HepG2 (cell line): Measurements from ENCODE around the gene RIPK1. TPM values are rescaled to one million over a fixed set of nuclear protein-coding genes. Genes with fewer than 3 reads are reported as not detected.
A peak's percentile ranks its signal among the peaks of the same experiment; 100 is the strongest.

Experiments used
- ATAC-seq: fragments of 200-7000 bp; cut with Tn5 transposase; 3 replicates; pipeline ENCODE4 v1.9.1; 2020; ENCODE audit warnings: mild to moderate bottlenecking, moderate library complexity
- BruUV-seq: library from RNA; stranded (reverse); fragments of 400-500 nt; replicated peaks from 2 replicates; lab custom pipeline; 2021; lab: Mats Ljungman, UMichigan
- CTCF ChIA-PET: fragments of 300-600 bp; formaldehyde crosslinking; extraction: SDS; loops from one replicate; lab custom pipeline; 2021; ENCODE audit warnings: low total read pairs, inconsistent platforms, low intra/inter-chr PET ratio; lab: Yijun Ruan, JAX
- POLR2A ChIA-PET: fragments of 350-600 bp; sonication (Branson Sonifier 250); formaldehyde crosslinking; loops from one replicate; lab custom pipeline; 2020; ENCODE audit warnings: antibody characterized with exemption, inconsistent platforms; lab: Yijun Ruan, JAX
- DNase-seq: peaks from one replicate; pipeline ENCODE4 v3.0.0-alpha.2; 2015; ENCODE audit warnings: low spot score
- FAIRE-seq: peaks from 3 replicates; lab custom pipeline; 2011; peaks lifted over from hg19 to GRCh38; lab: Jason Lieb, UNC
- H2AFZ ChIP-seq: one replicate; pipeline ENCODE4 v1.6.1; 2011; ENCODE audit warnings: low read length, inconsistent platforms
- H3K27ac ChIP-seq: fragments of 300-600 bp; 3 replicates; pipeline ENCODE4 v1.8.0; 2011; ENCODE audit warnings: mixed run types, mild to moderate bottlenecking, mixed read lengths, low read length, inconsistent platforms; ENCODE audit not compliant: insufficient read depth; ENCODE audit errors: extremely low read length
- H3K27me3 ChIP-seq, 2 experiments: fragments of 200-600 bp in 1 of 2; 2 replicates in 1 of 2; 3 replicates in 1 of 2; pipeline versions ENCODE4 v1.6.0 to v1.8.0; 2011; ENCODE audit warnings: low read length in 2 of 2, mild to moderate bottlenecking in 2 of 2, moderate library complexity in 2 of 2, inconsistent platforms in 1 of 2; ENCODE audit not compliant: insufficient read depth in 2 of 2, control insufficient read depth in 1 of 2
- H3K36me3 ChIP-seq, 2 experiments: fragments of 200-600 bp in 1 of 2; replicated peaks in 1 of 2; 2 replicates in 1 of 2; 3 replicates in 1 of 2; pipeline versions ENCODE4 v1.5.1 to v1.8.0; 2011; ENCODE audit warnings: low read length in 2 of 2, inconsistent platforms in 1 of 2; ENCODE audit not compliant: insufficient read depth in 2 of 2, control insufficient read depth in 1 of 2
- H3K4me1 ChIP-seq: 2 replicates; pipeline ENCODE4 v1.5.1; 2012; ENCODE audit warnings: low read length, inconsistent platforms; ENCODE audit not compliant: insufficient read depth
- H3K4me2 ChIP-seq: 2 replicates; pipeline ENCODE4 v1.6.0; 2011; ENCODE audit warnings: low read depth, low read length, inconsistent platforms
- H3K4me3 ChIP-seq, 3 experiments: fragments of 200-600 bp in 1 of 3; sonication (generic), shearing (Covaris generic) in 1 of 3; replicated peaks in 1 of 3; 2 replicates each; pipeline ENCODE4 v1.5.1; 2011 to 2016; ENCODE audit warnings: low read length in 3 of 3, inconsistent platforms in 2 of 3, low read depth in 2 of 3, mild to moderate bottlenecking in 2 of 3, control low read depth in 1 of 3, mixed read lengths in 1 of 3; ENCODE audit not compliant: insufficient read depth in 1 of 3
- H3K79me2 ChIP-seq: one replicate; pipeline ENCODE4 v1.6.1; 2011; ENCODE audit warnings: low read length, inconsistent platforms; ENCODE audit not compliant: insufficient read depth
- H3K9ac ChIP-seq: 2 replicates; pipeline ENCODE4 v1.6.0; 2011; ENCODE audit warnings: mild to moderate bottlenecking, low read depth, low read length, inconsistent platforms; ENCODE audit not compliant: insufficient read depth
- H3K9me3 ChIP-seq: 2 replicates; pipeline ENCODE4 v1.5.1; 2012; ENCODE audit warnings: mild to moderate bottlenecking, low read length
- H4K20me1 ChIP-seq: 2 replicates; pipeline ENCODE4 v1.6.0; 2011; ENCODE audit warnings: inconsistent platforms, mild to moderate bottlenecking, low read length, moderate library complexity; ENCODE audit not compliant: insufficient read depth
- PAF1 ChIP-seq: IDR thresholded peaks from 2 replicates; pipeline ENCODE4 v1.6.1; 2016; ENCODE audit warnings: missing genetic modification reagents, missing compliant biosample characterization
- PHB2 ChIP-seq: fragments of 450-650 bp; IDR thresholded peaks from 2 replicates; pipeline ENCODE4 v1.6.1; 2018; ENCODE audit not compliant: partially characterized antibody
- POLR2A ChIP-seq, 2 experiments: IDR thresholded peaks; 2 replicates each; pipeline ENCODE4 v1.6.1; 2011; ENCODE audit warnings: low read depth in 2 of 2, low read length in 2 of 2, mild to moderate bottlenecking in 1 of 2, moderate library complexity in 1 of 2; ENCODE audit not compliant: insufficient read depth in 1 of 2
- SKI ChIP-seq: fragments of 450-650 bp; IDR thresholded peaks from one replicate; pipeline ENCODE4 v1.6.1; 2018; ENCODE audit warnings: mild to moderate bottlenecking; ENCODE audit not compliant: partially characterized antibody
- SP1 ChIP-seq, 2 experiments: fragments of 450-650 bp in 1 of 2; sonication (generic) in 1 of 2; formaldehyde crosslinking in 1 of 2; IDR thresholded peaks; 2 replicates each; pipeline versions ENCODE4 v1.4.0 to v1.6.1; 2016 to 2020; ENCODE audit warnings: missing genetic modification reagents in 1 of 2
- ZMYM3 ChIP-seq: sonication (generic); formaldehyde crosslinking; IDR thresholded peaks from 2 replicates; pipeline ENCODE4 v1.5.1; 2020; ENCODE audit warnings: mild to moderate bottlenecking, missing genetic modification reagents
- ZNF224 ChIP-seq: sonication (generic); formaldehyde crosslinking; IDR thresholded peaks from 2 replicates; pipeline ENCODE4 v1.5.0; 2020; ENCODE audit warnings: mild to moderate bottlenecking, missing genetic modification reagents
- ZNF260 ChIP-seq: sonication (generic); formaldehyde crosslinking; IDR thresholded peaks from 2 replicates; pipeline ENCODE4 v1.4.0; 2020; ENCODE audit warnings: missing genetic modification reagents, low read depth, mild to moderate bottlenecking, borderline replicate concordance
- ZNF280B ChIP-seq: sonication (generic); formaldehyde crosslinking; IDR thresholded peaks from 2 replicates; pipeline ENCODE4 v1.5.0; 2020; ENCODE audit warnings: missing genetic modification reagents, mild to moderate bottlenecking, borderline replicate concordance
- ZNF282 ChIP-seq: fragments of 450-650 bp; IDR thresholded peaks from 2 replicates; pipeline ENCODE4 v1.6.1; 2018; ENCODE audit not compliant: partially characterized antibody
- ZNF484 ChIP-seq: sonication (generic); formaldehyde crosslinking; IDR thresholded peaks from 2 replicates; pipeline ENCODE4 v1.5.1; 2020; ENCODE audit warnings: mild to moderate bottlenecking, low read depth, missing genetic modification reagents, borderline replicate concordance
- ZNF629 ChIP-seq: sonication (generic); formaldehyde crosslinking; conservative IDR thresholded peaks from 2 replicates; pipeline ENCODE4 v1.5.0; 2020; ENCODE audit warnings: missing genetic modification reagents
- WGBS: methylation state at CpG from one replicate; pipeline ENCODE4 v1.1.6; 2017; ENCODE audit warnings: low lambda C conversion rate; 5-methylcytosine and 5-hydroxymethylcytosine counted together
- in situ Hi-C: cut with HindIII; loops from 2 replicates; pipeline ENCODE4 v1.10.0; 2017; ENCODE audit warnings: low pct_unique_long_range_greater_than_20kb; ENCODE audit not compliant: extremely low pct_ligation_motif_present
- intact Hi-C: fragments of 100-400 bp; cut with micrococcal nuclease; formaldehyde crosslinking; loops from one replicate; pipeline ENCODE4 v1.10.0; 2022; ENCODE audit not compliant: unreplicated experiment
- polyA plus RNA-seq, 8 experiments: library from polyadenylated mRNA; depleted of rRNA in 3 of 8; stranded (reverse) in 7 of 8; unstranded in 1 of 8; fragments of >200 nt; fragmentation: Illumina TruSeq in 4 of 8; extraction: Trizol in 4 of 8; gene quantifications; 2 replicates each; pipeline versions ENCODE4 v1.2.1 to v1.2.3, GENCODE V29; 2011 to 2016; ENCODE audit warnings: low read depth in 4 of 8, missing spikeins in 1 of 8, mixed read lengths in 1 of 8; ENCODE audit not compliant: insufficient read depth in 1 of 8
- total RNA-seq, 5 experiments: library from RNA; depleted of rRNA; stranded (reverse); fragments of >200 nt; fragmentation: Illumina TruSeq; extraction: Trizol; gene quantifications; 2 replicates each; pipeline ENCODE4 v1.2.3, GENCODE V29; 2016; ENCODE audit warnings: low read depth in 1 of 5
- TF ChIP-seq, protein P1 (sequence below): sonication (generic); formaldehyde crosslinking; IDR thresholded peaks from 2 replicates; pipeline ENCODE4 v1.8.0; 2022; ENCODE audit warnings: low read depth, missing genetic modification reagents

The RIPK1 gene
- total and polyA plus RNA-seq, 2 of the 13 experiments (the other 11 are each of a cell fraction or from before 2014, with no cell fraction given): 9.0 to 10.3 TPM

DNA sequence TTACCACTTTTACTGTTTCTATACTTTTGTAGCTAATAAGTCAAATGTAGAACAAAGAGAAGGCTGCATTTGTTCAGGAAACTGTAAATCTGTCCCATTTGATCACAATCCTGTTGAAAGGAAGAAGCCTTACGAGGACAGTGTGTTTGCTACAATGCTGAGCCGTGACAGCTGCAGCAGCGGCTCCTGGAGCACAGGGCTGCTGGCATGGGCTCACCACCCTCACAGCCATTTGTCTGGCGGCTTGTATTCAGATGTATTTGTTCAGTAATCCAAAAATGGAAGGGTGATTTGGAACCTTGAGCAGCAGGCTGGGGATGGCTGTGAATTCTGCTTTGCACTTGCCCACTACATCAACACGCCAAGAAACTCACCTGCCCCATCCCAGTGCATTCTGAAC is 83.4 kb downstream of the RIPK1 start:
- Histone ChIP-seq H3K27ac (no peak overlapping the region), H2AFZ (no peak overlapping the region), H3K79me2 (peaks cover under 1% of the 10 kb centered on the region), H3K27me3 (no peaks in the 10 kb centered on the region), H3K4me3 (no peak overlapping the region), H4K20me1 (no peaks in the 10 kb centered on the region), H3K9ac (no peak overlapping the region), H3K9me3 (no peaks in the 10 kb centered on the region), H3K4me2 (no peak overlapping the region), H3K36me3 (peaks cover 10 to 46% of the 10 kb centered on the region in 2 experiments), H3K4me1 (peaks cover 9% of the 10 kb centered on the region; the same call in 1 of the 2 replicates)
- BruUV-seq: no TSS peak
- TF ChIP-seq ZNF224 (no peak), ZNF484 (CRISPR knock-in tag) (no peak), SKI (no peak), ZMYM3 (CRISPR knock-in tag) (no peak), ZNF280B (CRISPR knock-in tag) (no peak), ZNF282 (no peak), SP1 (IDR thresholded peaks at IDR 0.05) (no peak), SP1 (CRISPR knock-in tag; IDR thresholded peaks at IDR 0.05) (no peak), ZNF629 (no peak), POLR2A (IDR thresholded peaks at IDR 0.05; ENCODE audit: insufficient read depth in 1 of 2, low read depth in 2 of 2, low read length in 2 of 2) (peak in 1 of 2 experiments; percentile 30; a peak in 1 of 4 replicates), ZNF260 (no peak), PAF1 (CRISPR knock-in tag) (0 out of 2 replicates have a peak, but pooled peaks have one; percentile 39), PHB2 (no peak)
- TF ChIP-seq, protein P1, sequence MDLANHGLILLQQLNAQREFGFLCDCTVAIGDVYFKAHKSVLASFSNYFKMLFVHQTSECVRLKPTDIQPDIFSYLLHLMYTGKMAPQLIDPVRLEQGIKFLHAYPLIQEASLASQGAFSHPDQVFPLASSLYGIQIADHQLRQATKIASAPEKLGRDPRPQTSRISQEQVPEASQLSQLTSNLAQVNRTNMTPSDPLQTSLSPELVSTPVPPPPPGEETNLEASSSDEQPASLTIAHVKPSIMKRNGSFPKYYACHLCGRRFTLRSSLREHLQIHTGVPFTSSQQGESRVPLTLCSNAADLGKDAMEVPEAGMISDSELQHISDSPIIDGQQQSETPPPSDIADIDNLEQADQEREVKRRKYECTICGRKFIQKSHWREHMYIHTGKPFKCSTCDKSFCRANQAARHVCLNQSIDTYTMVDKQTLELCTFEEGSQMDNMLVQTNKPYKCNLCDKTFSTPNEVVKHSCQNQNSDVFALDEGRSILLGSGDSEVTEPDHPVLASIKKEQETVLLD (CRISPR knock-in tag): no peak
- 94% methylated on average over 5 of the region's 5 CpGs for WGBS
- ChIA-PET POLR2A (no interaction called here), CTCF (no interaction called here)
- DNase-seq: no peak
- intact Hi-C loops (no loop called here), in situ Hi-C loops (no loop called here)
- no peak; the same call in 2 of the 3 replicates for ATAC-seq
- FAIRE-seq: no peak
